Fibroblast of the conjunctiva (primary cell): Measurements from ENCODE around the gene NUB1.

ENCODE experiments used
- DNase-seq: peaks from one replicate; pipeline ENCODE4 v3.0.0-alpha.2; 2010; ENCODE audit warnings: low read depth

The NUB1 gene

DNA sequence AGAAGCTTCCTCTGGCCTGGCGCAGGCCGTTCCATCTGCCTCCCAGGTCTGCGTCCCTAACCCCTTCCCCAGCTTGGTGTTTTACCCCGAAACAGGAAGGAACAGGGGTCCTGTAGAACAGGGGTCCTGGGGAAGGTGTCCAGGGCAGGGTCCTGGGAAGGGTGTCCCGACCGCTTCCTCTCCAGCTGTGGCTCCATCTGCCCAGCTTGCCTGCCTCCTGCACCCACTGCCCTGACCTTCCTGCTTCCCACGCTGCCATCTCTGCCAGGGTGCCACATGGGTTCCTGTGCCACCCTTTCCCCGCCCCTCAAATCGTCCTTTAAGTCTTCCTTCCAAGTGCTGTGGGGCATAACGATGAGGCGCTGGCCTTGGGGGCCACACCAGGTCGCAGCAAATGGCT is 35.8 kb downstream of the NUB1 start:
- DNase-seq = no peak

GRCh38 chr7:151378011-151378410 is 36.4 kb downstream of the NUB1 start:
- DNase-seq = no peak

GRCh38 chr7:151378496-151379192 is 37.0 kb downstream of the NUB1 start:
- no peak for DNase-seq

DNA sequence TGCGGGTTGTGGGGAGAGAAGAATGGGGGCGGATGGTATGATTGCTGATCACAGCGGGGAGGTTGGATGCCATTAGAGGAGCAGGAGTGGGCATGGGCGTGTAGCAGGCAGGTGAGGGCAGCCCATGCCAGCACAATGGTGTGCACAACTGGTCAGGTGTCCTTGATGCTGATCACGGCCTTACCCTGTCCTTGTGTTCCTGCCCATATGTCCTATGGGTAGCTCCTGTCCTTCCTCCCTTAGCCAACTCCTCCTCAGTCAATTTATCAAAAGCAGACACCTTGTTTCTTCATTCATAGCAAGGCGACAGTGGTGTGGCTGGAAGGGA is 37.5 kb downstream of the NUB1 start:
- no peak for DNase-seq

DNA sequence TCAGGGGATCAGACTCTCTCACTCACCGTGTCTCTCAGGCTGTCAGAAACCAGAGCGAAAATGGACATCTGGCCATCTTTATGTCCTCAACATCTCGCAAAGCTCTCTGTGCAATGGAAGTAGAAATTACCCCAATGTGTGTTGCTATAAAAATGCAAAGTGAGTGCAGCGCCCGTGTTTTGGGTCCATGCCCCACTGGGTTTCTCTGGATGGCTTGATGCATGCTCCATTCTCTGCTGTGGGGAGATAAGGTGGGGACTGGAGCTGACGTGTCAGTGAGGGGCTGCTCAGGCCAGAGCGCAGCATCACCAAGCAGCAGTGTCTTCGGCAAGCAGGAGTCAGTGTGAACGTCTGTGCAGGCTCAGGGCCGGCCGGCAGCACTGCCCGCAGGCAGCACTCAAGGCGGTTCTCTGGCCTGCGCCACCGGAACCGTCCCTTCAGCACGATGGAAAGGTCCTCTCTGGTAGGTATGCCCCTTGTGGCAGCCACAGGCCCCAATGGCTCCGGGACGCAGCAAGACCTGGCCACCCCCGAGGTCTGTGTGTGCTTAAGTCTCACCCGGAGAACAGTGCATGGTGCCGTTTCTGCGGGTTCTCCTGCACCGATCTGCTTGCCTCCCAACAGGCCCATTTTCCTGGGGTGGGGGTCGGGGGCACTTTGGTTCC is 38.1 kb downstream of the NUB1 start:
- DNase-seq = no peak

- DNase-seq = no peak
Measured at GRCh38 chr7:151380199-151381097, 38.8 kb downstream of the NUB1 start.

- DNase-seq = no peak
Measured at GRCh38 chr7:151381098-151381347, 39.4 kb downstream of the NUB1 start.

DNA sequence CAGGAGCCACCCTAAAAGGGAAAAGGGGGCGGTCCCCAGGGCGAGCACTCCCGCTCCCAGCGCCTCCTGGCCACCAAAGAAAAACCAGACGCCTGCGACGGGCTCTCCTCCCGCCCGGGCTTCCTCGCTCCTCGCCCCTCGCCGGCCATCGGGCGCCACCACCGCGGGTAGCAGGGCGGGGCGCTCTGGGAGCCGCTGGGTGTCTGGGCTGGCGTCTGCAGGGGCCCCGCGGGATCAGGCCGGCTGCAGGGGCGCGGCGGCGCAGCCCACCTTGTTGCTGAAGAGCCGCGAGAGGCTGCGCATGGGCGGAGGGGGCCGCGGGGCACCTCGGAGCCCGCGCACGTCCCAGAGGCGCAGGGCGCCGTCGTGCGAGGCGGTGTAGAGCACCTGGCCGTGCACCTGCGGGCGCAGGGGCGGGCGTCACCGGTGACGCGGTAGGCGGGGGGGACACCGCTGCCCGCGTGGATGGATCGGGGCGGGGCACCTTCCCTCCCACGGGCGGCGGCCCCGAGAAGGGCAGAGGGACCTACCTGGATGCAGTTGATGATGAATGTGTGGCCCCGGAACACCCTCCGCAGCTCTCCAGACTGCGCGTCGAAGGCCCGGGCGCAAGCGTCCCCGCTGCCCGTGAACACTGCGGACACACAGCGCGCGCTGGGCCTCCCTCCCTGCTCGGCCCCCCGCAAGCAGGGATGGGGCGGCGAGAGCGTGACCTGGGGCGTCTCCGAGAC is 39.9 kb downstream of the NUB1 start:
- DNase-seq = no peak

- no peak for DNase-seq
Measured at GRCh38 chr7:151382079-151382885, 40.7 kb downstream of the NUB1 start.

- no peak for DNase-seq
Measured at GRCh38 chr7:151383638-151384351, 42.2 kb downstream of the NUB1 start.

DNA sequence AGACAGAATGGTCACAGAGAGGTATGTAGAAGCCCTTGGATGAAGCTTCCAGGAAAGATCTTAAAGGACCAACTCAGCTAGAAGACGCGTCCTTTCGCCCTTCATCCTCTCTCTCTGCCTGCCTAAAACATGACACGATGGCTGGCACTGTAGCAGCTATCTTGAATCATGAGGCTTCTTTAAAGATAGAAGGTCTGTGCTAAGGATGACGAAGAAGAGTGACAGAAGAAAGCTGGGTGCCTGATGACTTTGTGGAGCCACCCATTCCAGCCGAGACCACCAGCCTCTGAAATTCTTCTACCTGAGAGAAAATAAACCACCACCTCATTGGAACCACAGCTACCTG is 42.7 kb downstream of the NUB1 start:
- DNase-seq = no peak

GRCh38 chr7:151384776-151385625 is 43.4 kb downstream of the NUB1 start:
- DNase-seq = no peak

- no peak for DNase-seq
Measured at GRCh38 chr7:151385626-151386300, 44.2 kb downstream of the NUB1 start.

DNA sequence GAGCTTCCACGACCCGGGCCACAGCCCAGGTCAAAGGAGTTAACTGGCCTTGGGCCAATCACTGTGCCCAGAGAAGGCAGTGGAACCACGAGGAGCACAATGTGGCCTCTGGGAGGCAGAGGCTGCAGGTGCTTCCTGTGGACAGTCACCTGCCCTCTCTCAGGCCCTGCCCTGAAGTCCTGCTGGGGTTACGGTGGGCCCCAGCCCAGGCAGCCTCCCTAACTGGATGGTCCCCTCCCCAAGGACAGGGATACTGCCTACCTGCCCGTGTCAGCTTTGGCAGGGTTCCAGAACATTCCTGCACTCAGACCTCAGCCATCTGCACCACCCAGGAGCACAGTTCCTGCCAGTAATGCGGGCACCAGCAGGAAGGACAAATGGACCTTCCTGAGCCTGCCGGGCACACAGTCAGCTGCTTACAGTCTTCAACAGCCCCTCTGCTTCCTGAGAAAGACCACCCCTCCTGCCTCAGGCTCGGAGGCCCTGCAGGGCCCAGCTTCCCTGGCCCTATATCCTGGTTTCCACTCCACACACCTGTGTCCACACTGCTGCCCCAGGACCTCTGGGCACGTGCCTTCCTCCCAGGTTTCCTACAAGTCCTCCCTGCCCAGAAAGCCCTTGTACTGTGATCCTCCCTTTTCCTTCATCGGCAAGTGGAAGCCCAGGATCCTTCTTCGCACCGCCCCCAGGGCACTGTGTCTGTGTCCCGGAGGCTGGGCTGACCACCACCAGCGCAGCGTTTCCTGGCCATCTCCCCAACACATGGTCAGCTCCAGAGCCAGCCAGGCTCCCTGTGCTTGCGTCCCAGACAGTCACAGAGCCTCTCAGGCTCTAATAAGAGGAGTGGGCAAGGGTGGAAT is 44.9 kb downstream of the NUB1 start:
- DNase-seq = no peak

- no peak for DNase-seq
Measured at GRCh38 chr7:151387161-151388006, 45.8 kb downstream of the NUB1 start.

DNA sequence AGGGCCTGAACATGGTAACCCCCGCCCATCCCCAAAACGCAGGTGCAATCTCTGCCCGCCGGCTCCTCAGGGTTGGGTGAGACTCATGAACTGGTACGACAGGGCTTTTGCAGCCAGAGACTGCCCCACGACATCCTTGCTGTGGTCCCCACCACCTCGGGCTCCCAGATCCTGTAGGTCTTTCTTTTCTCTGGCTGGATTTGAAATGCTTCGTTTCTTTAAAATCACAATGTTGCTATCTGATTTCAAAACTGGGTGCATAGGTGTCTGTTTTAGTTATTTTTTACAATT is 46.3 kb downstream of the NUB1 start:
- DNase-seq = no peak

DNA sequence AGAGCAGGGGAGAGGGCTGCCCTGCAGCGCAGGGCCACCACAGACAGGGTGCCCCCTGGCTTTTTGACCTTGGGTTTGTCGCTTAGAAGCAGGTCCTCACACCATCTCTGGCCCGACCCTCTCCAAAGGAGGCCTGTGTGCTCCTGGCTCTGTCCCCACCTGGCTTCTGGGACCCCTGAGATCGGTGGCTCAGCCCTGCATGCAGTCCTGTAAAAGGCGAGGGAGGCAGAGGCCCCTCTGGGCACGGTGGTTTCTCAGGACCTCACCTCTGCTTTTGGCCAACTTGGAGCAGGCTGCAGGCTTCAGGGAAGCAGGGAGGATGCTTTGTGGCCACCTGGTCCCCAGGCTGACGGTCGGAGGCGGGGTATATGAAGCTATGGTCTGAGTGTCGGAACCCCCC is 46.8 kb downstream of the NUB1 start:
- DNase-seq = no peak
